ENCODE data around the gene OGA.

Gene OGA

GRCh38 chr10:101835362-101835761 lies 17.1 kb upstream of the OGA start:
- no peak overlapping the region for H3K4me3 ChIP-seq (ENCODE audit: low read depth, low read length)
- no peak for TF ChIP-seq CTCF (IDR thresholded peaks at IDR 0.05; ENCODE audit: low read depth, low read length)

- no peak for TF ChIP-seq CTCF (IDR thresholded peaks at IDR 0.05; ENCODE audit: low read depth, low read length)
- no peak overlapping the region for H3K4me3 ChIP-seq (ENCODE audit: low read depth, low read length)
Measured at GRCh38 chr10:101834341-101834740, 16.1 kb upstream of the OGA start.

- no peak for TF ChIP-seq CTCF (IDR thresholded peaks at IDR 0.05; ENCODE audit: low read depth, low read length)
- no peak overlapping the region for H3K4me3 ChIP-seq (ENCODE audit: low read depth, low read length)
Measured at GRCh38 chr10:101833466-101833865, 15.2 kb upstream of the OGA start.

- H3K4me3 ChIP-seq (ENCODE audit: low read depth, low read length): no peak overlapping the region
- no peak for TF ChIP-seq CTCF (IDR thresholded peaks at IDR 0.05; ENCODE audit: low read depth, low read length)
Measured at GRCh38 chr10:101832325-101832771, 14.1 kb upstream of the OGA start.

- peak overlapping the region; percentile 35 for H3K4me3 ChIP-seq (ENCODE audit: low read depth, low read length)
- TF ChIP-seq CTCF (IDR thresholded peaks at IDR 0.05; ENCODE audit: low read depth, low read length): no peak
Measured at GRCh38 chr10:101831169-101831811, 13.0 kb upstream of the OGA start.

- H3K4me3 ChIP-seq (ENCODE audit: low read depth, low read length): peak overlapping the region; percentile 35
- no peak for TF ChIP-seq CTCF (IDR thresholded peaks at IDR 0.05; ENCODE audit: low read depth, low read length)
Measured at GRCh38 chr10:101830322-101831168, 12.3 kb upstream of the OGA start.

Measured in WI38 (cell line).